ACC112 (cell line): ENCODE data around the gene ISLR.
"Not testable (repeated sequence)": the region's sequence is repeated elsewhere in the genome, so short reads cannot be mapped to it uniquely, and the experiment has no call there.

Experiments used
- H2AFZ ChIP-seq: fragments of 200-600 bp; sonication (generic); one replicate; pipeline ENCODE4 v1.6.0; 2017; ENCODE audit warnings: antibody characterized with exemption, low read length; ENCODE audit not compliant: unreplicated experiment
- H3K27ac ChIP-seq: fragments of 200-600 bp; sonication (generic); 2 replicates; pipeline ENCODE4 v1.5.1; 2014; ENCODE audit warnings: low read depth, mild to moderate bottlenecking, antibody characterized with exemption, low read length, moderate library complexity
- H3K27me3 ChIP-seq: fragments of 200-600 bp; sonication (generic); 2 replicates; pipeline ENCODE4 v1.6.1; 2014; ENCODE audit warnings: mild to moderate bottlenecking, antibody characterized with exemption, low read length, moderate library complexity, mixed read lengths; ENCODE audit not compliant: insufficient read depth
- H3K36me3 ChIP-seq: fragments of 200-600 bp; sonication (generic); 2 replicates; pipeline ENCODE4 v1.6.1; 2016; ENCODE audit warnings: mild to moderate bottlenecking, antibody characterized with exemption, low read length, moderate library complexity, mixed read lengths; ENCODE audit not compliant: insufficient read depth
- H3K4me1 ChIP-seq: fragments of 200-600 bp; sonication (generic); one replicate; pipeline ENCODE4 v1.6.1; 2016; ENCODE audit warnings: low read length, mixed read lengths; ENCODE audit not compliant: insufficient read depth, unreplicated experiment, control insufficient read depth
- H3K4me3 ChIP-seq: fragments of 200-600 bp; sonication (generic); 2 replicates; pipeline ENCODE4 v1.5.1; 2014; ENCODE audit warnings: mild to moderate bottlenecking, low read depth, low read length
- H3K79me2 ChIP-seq: fragments of 200-600 bp; sonication (generic); one replicate; pipeline ENCODE4 v1.6.0; 2016; ENCODE audit warnings: low read length; ENCODE audit not compliant: control insufficient read depth, unreplicated experiment, insufficient read depth

The ISLR gene

DNA sequence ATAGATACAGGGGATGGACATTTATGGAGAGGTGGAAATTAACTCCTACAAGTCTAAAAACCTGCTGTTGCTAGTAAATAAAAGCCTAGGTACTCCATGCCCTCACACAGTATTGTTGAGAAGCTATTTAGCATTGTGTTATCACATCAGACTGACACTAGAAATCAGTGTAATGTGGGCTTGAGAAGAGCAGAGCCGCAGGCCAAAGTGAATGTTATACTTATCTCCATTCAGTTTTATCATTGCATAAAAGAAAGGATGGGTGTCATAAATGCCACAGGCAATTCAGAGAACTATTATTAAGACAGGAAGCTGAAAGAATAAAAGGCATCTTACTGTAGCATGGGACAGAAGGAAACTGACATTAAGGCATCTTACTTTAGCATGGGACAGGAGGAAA, 13.7 kb upstream of the ISLR start:
- Histone ChIP-seq H3K4me1 (peaks cover 9% of the 10 kb centered on the region), H3K4me3 (no peak overlapping the region), H3K27ac (no peak overlapping the region), H3K36me3 (no peaks in the 10 kb centered on the region), H3K79me2 (no peaks in the 10 kb centered on the region), H2AFZ (no peak overlapping the region), H3K27me3 (no peaks in the 10 kb centered on the region)

DNA sequence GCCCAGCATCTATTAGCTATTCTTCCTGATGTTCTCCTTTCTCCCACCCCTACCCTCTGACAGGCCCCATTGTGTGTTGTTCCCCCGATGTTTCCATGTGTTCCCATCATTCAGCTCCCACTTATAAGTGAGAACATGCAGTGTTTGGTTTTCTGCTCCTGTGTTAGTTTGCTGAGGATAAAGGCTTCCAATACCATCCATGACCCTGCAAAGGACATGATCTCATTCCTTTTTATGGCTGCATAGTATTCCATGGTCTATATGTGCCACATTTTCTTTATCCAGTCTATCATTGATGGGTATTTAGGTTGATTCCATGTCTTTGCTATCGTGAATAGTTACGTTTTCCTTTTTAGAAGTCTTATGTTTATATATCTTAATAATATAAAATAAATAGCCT, 13.1 kb upstream of the ISLR start:
- not testable (repeated sequence) for H3K4me1 ChIP-seq, H3K27me3 ChIP-seq, H3K79me2 ChIP-seq, H3K27ac ChIP-seq, H3K36me3 ChIP-seq, H2AFZ ChIP-seq, H3K4me3 ChIP-seq

DNA sequence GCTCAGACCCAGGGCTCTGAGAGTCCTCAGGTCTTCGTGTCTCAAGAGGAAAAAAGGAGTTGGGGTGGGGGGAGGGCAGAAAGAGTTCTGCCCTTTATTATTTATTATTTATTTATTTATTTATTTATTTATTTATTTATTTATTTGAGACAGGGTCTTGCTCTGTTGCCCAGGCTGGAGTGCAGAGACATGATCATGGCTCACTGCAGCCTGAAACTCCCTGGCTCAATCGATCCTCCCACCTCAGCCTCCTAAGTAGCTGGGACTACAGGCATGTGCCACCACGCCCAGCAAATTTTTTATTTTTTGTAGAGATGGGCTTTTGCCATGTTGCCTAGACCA, 11.3 kb upstream of the ISLR start:
- not testable (repeated sequence) for H3K36me3 ChIP-seq

DNA sequence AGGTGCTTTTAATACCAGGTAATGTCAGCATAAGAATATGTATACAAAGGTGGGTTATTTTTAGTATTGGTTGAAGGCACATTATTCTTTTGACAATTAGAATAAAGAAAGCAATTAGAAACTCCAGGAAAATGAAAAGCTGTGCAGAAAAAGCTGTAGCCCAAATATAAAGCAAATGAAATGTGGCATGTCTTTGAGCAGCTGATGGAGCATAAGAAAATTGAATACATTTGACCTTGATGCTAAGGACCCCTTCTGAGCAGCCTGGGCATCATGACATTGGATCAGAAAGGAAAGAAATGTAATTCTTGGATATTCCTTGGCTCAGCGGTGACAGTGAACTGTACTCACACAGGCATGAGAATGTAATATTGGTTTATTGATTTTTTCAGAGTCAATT, 8.0 kb upstream of the ISLR start:
- peaks cover 5% of the 10 kb centered on the region; the same call in 1 of the 2 replicates for H3K27me3 ChIP-seq
- H3K4me1 ChIP-seq: no peaks in the 10 kb centered on the region
- H3K79me2 ChIP-seq: no peaks in the 10 kb centered on the region
- no peak overlapping the region for H3K27ac ChIP-seq
- no peaks in the 10 kb centered on the region for H3K36me3 ChIP-seq
- H3K4me3 ChIP-seq: no peak overlapping the region
- H2AFZ ChIP-seq: no peak overlapping the region

More for the DNA sequence above, 11.3 kb upstream of the ISLR start:
- H3K27ac ChIP-seq, H2AFZ ChIP-seq, H3K27me3 ChIP-seq, H3K79me2 ChIP-seq, H3K4me3 ChIP-seq, H3K4me1 ChIP-seq: not testable (repeated sequence)

DNA sequence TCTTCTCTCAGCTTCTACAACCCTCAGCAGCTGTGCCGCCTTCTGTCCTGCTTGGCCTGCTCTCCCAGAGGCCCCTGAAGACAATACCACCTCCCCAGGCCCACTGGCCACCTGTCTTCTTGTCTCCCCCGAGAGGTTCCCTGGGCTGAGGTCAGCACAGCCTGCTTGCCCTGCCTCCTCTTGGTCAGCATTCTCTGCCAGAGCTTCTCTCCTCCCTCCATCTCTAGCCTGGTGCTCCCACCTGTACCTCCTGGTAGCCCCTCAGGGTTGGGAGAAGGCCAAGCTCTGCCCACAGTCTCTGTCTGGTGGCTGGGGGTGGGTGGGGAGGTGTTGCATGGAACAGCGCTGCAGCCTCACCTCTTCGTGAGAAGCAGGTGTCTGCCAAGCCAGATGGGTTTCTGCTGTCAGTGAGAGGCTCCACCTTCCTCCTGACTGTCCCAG, 5.6 kb upstream of the ISLR start:
- no peak overlapping the region for H2AFZ ChIP-seq
- peaks cover 8% of the 10 kb centered on the region for H3K4me1 ChIP-seq
- peaks cover 5% of the 10 kb centered on the region; the same call in 1 of the 2 replicates for H3K27me3 ChIP-seq
- H3K4me3 ChIP-seq: no peak overlapping the region
- H3K36me3 ChIP-seq: no peaks in the 10 kb centered on the region
- H3K79me2 ChIP-seq: no peaks in the 10 kb centered on the region
- H3K27ac ChIP-seq: no peak overlapping the region

DNA sequence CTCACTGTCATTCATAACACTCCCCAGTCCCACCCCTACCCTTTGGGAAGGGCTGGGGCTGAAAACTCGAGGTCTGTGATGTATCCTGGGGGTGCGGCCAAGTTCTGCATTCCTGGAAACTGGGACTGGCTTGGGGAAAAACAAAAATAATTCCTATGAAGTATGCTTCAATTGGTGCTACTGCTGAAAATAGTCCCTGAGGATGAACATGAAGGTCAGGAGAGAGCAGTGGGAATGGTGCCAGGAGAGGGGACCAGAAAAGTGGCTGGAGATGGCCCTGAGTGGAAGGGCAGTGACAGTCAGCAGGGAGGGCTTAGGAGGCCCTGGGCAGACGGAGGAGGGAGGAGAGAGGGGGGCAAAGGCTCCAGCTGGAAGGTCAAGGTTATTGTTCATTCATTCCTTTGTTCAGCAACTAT, 4.8 kb upstream of the ISLR start:
- H3K4me3 ChIP-seq: no peak overlapping the region
- H3K36me3 ChIP-seq: no peaks in the 10 kb centered on the region
- peaks cover 16% of the 10 kb centered on the region for H3K4me1 ChIP-seq
- no peaks in the 10 kb centered on the region for H3K79me2 ChIP-seq
- H2AFZ ChIP-seq: no peak overlapping the region
- H3K27me3 ChIP-seq: peaks cover 5% of the 10 kb centered on the region; the same call in 1 of the 2 replicates
- H3K27ac ChIP-seq: no peak overlapping the region

DNA sequence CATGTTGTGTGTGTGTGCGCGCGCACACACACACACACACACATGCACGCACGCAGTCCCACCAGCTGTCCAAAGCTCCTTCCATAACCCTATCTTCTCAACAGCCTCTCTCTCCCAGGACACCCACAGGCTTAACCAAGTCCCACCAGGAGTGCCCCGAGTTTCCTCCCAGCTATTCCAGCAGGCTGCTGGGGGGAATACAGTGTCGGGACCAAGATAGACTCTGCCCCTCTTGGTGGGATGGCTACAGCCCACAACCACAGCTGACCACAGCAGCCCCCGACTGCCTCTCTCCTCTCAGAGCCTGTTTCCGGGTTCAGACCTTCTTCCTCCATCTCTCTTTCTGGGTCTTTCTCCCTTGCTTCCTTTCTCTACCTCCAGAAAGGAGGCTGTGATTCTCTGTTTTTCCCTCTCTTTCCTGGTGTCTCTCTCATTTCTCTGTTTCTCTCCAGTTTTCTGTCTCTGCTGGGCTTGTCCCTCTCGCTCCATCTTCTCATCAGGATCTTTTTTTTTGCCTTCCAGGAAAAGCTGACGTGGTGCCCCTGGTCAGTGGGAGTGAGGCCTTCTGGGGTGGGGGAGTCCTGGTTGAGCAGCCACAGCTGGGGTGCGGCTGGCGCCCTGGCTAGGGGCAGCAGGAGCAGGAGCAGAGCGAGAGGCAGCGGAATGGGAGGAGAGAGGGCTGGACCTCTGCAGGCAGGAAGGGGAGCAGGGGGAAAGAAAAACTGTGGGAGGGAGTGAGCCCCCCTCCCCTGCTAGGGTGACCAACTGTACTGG, 3.3 kb upstream of the ISLR start:
- peaks cover under 1% of the 10 kb centered on the region; the same call in 1 of the 2 replicates for H3K27me3 ChIP-seq
- no peaks in the 10 kb centered on the region for H3K36me3 ChIP-seq
- no peak overlapping the region for H2AFZ ChIP-seq
- H3K4me1 ChIP-seq: peaks cover 24% of the 10 kb centered on the region
- H3K27ac ChIP-seq: no peak overlapping the region
- H3K4me3 ChIP-seq: no peak overlapping the region
- no peaks in the 10 kb centered on the region for H3K79me2 ChIP-seq

DNA sequence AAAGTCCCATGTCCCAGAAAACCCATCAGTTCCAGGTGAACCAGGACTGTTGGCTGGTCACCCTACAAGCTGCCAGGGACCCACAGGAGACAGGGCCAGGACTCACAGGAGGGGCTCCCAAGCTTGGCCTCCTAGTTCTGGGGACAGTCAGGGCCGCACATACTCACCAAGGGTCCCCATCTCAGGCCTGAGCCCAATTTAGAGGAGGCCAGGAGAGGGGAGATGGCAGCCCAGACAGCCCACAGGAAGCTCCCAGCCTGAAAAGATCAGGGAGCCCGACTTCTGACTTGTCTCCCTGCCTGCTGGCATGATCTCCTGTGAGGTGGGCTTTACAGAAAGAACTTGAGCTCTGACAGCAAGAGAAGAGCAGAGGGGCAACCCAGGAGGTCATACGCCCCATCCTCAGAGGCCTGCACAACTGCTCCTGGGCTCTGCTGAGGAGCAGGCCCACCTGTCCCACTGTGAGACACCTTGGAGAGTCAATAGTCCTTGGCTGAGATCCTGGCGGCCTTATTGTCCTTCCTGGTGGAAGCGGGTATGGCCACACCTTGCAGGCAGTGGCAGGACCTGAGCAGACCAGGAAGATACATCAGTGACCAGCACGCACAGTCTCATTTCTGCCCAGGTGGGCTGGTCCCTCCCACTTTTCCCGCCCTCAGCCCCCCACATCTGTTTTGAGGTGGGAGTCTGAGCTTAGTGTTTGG, 2.5 kb upstream of the ISLR start:
- Histone ChIP-seq H3K27ac (no peak overlapping the region), H3K79me2 (no peaks in the 10 kb centered on the region), H3K36me3 (no peaks in the 10 kb centered on the region), H3K4me1 (peaks cover 24% of the 10 kb centered on the region), H3K27me3 (no peaks in the 10 kb centered on the region), H3K4me3 (no peak overlapping the region), H2AFZ (no peak overlapping the region)

DNA sequence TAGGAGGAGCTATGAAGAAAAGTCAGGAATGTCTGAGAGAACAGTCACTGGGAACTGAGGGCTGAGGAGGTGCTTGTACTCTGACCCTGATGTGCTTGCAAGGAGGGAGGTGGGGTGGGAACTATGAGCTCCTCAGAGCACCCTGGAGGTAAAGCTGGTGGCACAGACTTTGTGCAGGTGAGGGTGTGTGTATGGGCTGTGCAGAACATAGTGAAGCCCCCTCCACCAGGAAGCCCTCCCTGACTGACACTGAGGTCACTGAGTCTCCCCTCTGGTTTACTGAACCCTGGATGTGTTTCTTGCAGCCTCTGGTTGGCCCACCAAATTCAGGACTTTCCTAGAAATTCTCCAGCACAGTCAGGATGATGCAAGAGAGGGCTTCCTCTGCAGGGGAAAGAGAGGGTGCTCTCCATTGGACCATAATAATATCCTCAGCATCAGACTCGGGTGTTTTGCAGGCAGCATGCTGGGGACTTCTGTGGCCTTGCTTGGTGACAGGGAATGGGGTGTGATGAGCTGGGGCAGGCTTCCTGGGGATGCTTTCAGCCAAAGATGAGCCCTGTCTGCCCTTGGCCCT, 1.5 kb upstream of the ISLR start:
- H2AFZ ChIP-seq: peak overlapping the region; percentile 99
- H3K4me3 ChIP-seq: no peak overlapping the region
- no peak overlapping the region for H3K27ac ChIP-seq
- H3K79me2 ChIP-seq: no peaks in the 10 kb centered on the region
- H3K27me3 ChIP-seq: no peaks in the 10 kb centered on the region
- no peaks in the 10 kb centered on the region for H3K36me3 ChIP-seq
- peaks cover 24% of the 10 kb centered on the region for H3K4me1 ChIP-seq

DNA sequence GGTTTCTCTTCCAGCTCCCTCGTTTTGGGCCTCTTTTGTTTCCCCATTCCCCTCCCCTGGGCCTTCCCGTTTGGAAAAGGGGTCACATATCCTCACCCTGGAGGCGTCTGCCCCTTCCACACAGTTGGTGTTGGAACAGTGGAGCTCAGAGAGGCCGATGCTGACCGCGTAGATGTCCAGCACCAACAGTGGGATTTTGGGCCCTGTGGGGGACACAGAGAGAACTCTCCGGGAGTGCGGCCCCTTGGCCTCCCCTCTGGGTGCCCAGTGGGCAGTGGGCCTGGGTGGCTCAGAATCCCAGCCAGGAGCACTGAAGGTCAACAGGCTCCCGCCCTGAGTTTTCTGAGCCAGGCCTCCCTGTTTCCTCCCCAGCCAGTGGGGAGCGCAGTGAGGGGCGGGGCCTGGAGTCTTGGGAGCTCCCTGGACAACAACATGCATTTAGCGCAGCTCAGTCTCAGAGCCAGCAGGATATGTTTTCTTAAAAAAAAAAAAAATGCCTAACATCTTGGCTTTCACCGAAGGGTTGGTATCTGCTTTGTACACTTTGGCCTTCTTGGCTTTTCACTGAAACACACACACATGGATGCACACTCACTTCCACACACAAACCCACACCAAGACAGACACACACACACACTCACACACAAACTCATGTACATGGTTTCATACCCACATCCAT, 670 bp upstream of the ISLR start:
- Histone ChIP-seq H3K27me3 (no peaks in the 10 kb centered on the region), H3K4me3 (peak overlapping the region; percentile 70), H3K79me2 (no peaks in the 10 kb centered on the region), H3K4me1 (peaks cover 30% of the 10 kb centered on the region), H3K27ac (peak overlapping the region; percentile 28; the same call in 1 of the 2 replicates), H2AFZ (peak overlapping the region; percentile 99), H3K36me3 (no peaks in the 10 kb centered on the region)
